ENCODE results near the gene COPS3.

COPS3 gene

DNA sequence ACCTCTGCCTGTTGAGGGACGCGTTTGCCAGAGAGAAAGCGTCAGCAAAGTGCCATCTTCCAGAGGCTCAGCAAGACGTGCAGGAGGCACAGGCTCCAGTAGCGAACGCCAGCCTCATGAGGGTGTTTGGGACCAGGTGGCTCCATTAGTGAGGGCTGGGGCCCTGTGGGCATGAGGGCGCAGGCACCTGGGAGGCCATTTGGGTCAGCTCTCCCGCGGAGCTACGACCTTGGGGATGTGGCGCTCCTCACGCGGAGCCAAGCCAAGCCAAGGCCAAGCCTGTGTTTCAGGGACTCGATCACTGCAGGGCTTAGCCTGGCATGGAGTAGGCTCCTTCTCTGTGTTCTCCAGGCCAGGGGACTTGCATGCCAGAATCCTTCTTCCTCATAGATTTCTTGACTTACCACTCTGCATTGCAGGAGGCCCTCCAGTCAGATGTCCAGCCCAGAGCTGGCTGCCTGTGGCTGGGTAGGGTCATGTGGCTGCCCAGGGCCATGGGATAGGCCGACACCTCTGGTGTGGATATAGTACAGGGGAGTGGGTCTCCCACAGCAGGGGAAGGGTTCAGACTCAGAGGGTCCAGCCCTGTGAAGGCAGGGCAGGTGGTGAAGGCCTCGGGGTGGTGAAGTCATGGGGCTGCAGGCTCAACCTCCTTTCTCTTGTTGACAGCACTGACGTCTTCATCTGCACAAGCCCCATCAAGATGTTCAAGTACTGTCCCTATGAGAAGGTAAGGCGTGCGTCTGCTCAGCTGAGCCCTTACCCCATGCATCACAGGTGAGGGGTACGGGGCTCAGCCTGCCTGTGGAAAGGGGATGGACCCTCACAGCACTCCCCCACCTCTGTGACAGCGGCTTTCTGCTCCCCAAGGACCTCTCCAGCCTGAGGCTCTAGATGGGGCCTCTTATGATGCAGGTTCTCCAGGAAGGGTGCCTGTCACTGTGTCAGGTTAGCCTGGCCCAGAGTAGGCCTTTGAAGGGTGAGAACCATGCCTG is 41.8 kb upstream of the COPS3 start:
- no peaks in the 10 kb centered on the region for H4K20me1 ChIP-seq (ENCODE audit: insufficient read depth, low read length)
- TF ChIP-seq, protein P1, sequence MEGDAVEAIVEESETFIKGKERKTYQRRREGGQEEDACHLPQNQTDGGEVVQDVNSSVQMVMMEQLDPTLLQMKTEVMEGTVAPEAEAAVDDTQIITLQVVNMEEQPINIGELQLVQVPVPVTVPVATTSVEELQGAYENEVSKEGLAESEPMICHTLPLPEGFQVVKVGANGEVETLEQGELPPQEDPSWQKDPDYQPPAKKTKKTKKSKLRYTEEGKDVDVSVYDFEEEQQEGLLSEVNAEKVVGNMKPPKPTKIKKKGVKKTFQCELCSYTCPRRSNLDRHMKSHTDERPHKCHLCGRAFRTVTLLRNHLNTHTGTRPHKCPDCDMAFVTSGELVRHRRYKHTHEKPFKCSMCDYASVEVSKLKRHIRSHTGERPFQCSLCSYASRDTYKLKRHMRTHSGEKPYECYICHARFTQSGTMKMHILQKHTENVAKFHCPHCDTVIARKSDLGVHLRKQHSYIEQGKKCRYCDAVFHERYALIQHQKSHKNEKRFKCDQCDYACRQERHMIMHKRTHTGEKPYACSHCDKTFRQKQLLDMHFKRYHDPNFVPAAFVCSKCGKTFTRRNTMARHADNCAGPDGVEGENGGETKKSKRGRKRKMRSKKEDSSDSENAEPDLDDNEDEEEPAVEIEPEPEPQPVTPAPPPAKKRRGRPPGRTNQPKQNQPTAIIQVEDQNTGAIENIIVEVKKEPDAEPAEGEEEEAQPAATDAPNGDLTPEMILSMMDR (IDR thresholded peaks at IDR 0.05; ENCODE audit: low read length), result no peak
- TF ChIP-seq EZH2 (optimal IDR thresholded peaks at IDR 0.05; ENCODE audit: low read depth, low read length) (no peak), EZH2phosphoT487 (IDR thresholded peaks at IDR 0.05; ENCODE audit: low read length) (no peak)
- no peaks in the 10 kb centered on the region for H3F3A ChIP-seq (ENCODE audit: insufficient read depth, low read length)
- H3K9ac ChIP-seq (ENCODE audit: low read length), result no peak overlapping the region
- no peaks in the 10 kb centered on the region for H3K79me2 ChIP-seq (ENCODE audit: low read length)
- H3K27me3 ChIP-seq (replicated peaks; ENCODE audit: insufficient read depth, low read length), result no peaks in the 10 kb centered on the region
- no peak for DNase-seq
- H3K4me2 ChIP-seq (ENCODE audit: low read depth, low read length), result no peak overlapping the region
- no peaks in the 10 kb centered on the region for H3K36me3 ChIP-seq (replicated peaks; ENCODE audit: insufficient read depth, low read length)
- no peaks in the 10 kb centered on the region for H3K9me2 ChIP-seq (replicated peaks; ENCODE audit: insufficient read depth, low read length)
- no peak overlapping the region for H3K4me3 ChIP-seq (ENCODE audit: low read length)
- H3K9me3 ChIP-seq (replicated peaks; ENCODE audit: insufficient read depth, low read length), result no peaks in the 10 kb centered on the region
- no peak overlapping the region for H3K27ac ChIP-seq (ENCODE audit: low read length)
- no peaks in the 10 kb centered on the region for H3K4me1 ChIP-seq (ENCODE audit: low read length)
- H2AFZ ChIP-seq (ENCODE audit: low read length), result no peak overlapping the region

DNA sequence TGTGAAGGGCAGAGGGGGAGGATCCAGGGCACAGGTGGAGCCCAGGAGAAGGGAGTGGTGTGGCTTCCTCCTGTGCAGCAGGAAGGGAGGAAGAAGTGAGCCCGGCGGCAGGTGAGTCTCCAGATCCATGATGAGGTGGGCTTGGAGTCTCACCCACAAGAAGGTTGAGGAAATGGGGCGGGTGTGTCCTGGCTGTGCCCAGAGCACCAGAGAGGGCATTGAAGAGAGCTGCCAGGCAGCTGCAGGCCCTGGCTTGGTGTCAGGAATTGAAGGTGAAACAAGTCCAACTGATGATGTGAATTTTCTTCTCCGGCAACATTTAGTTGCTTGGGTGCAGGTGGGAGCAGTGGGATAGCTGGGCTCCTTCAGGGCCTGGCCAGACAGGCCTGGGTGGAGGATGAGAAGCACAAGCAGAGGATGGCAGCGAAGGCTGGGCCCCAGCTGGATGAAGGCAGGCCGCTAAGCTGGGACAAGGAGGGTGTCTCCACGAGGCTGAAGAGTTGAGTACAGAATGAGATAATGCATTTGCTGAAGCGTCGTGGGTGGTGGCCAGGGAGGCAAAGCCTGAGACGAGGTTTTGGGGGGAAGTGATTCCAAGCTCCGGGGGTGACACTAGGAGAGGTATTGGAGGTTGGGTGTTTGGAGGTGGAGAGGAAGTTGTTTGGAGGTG is 40.4 kb upstream of the COPS3 start:
- Histone ChIP-seq H3K9me3 (replicated peaks; ENCODE audit: insufficient read depth, low read length) (no peaks in the 10 kb centered on the region), H3K4me3 (ENCODE audit: low read length) (no peak overlapping the region), H3K4me1 (ENCODE audit: low read length) (no peaks in the 10 kb centered on the region), H4K20me1 (ENCODE audit: insufficient read depth, low read length) (no peaks in the 10 kb centered on the region), H3K9me2 (replicated peaks; ENCODE audit: insufficient read depth, low read length) (no peaks in the 10 kb centered on the region), H3K4me2 (ENCODE audit: low read depth, low read length) (no peak overlapping the region), H3F3A (ENCODE audit: insufficient read depth, low read length) (no peaks in the 10 kb centered on the region), H3K9ac (ENCODE audit: low read length) (no peak overlapping the region), H3K27ac (ENCODE audit: low read length) (no peak overlapping the region), H3K79me2 (ENCODE audit: low read length) (no peaks in the 10 kb centered on the region), H3K27me3 (replicated peaks; ENCODE audit: insufficient read depth, low read length) (no peaks in the 10 kb centered on the region), H3K36me3 (replicated peaks; ENCODE audit: insufficient read depth, low read length) (no peaks in the 10 kb centered on the region), H2AFZ (ENCODE audit: low read length) (no peak overlapping the region)
- no peak for DNase-seq
- TF ChIP-seq, protein P1 (IDR thresholded peaks at IDR 0.05; ENCODE audit: low read length), result no peak

DNA sequence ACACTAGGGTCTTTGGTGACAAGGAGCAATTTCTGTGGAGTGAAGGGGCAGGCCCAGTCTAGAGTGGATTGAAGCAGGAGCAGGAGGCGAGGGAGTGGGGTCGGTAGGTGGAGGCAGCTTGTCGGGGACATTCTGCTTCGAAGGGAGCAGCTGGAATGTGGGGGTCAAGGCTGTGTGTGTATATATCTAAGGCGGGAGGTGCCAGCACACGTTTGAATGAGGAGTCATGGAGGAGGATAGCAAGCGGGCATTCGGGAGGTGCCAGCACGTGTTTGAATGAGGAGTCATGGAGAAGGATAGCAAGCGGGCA is 39.8 kb upstream of the COPS3 start:
- H3K4me2 ChIP-seq (ENCODE audit: low read depth, low read length), result no peak overlapping the region
- no peaks in the 10 kb centered on the region for H3K79me2 ChIP-seq (ENCODE audit: low read length)
- no peak overlapping the region for H3K9ac ChIP-seq (ENCODE audit: low read length)
- no peaks in the 10 kb centered on the region for H4K20me1 ChIP-seq (ENCODE audit: insufficient read depth, low read length)
- H3K4me1 ChIP-seq (ENCODE audit: low read length), result no peaks in the 10 kb centered on the region
- DNase-seq, result no peak
- H3K9me3 ChIP-seq (replicated peaks; ENCODE audit: insufficient read depth, low read length), result no peaks in the 10 kb centered on the region
- no peaks in the 10 kb centered on the region for H3K27me3 ChIP-seq (replicated peaks; ENCODE audit: insufficient read depth, low read length)
- H2AFZ ChIP-seq (ENCODE audit: low read length), result no peak overlapping the region
- H3F3A ChIP-seq (ENCODE audit: insufficient read depth, low read length), result no peaks in the 10 kb centered on the region
- H3K4me3 ChIP-seq (ENCODE audit: low read length), result no peak overlapping the region
- no peak overlapping the region for H3K27ac ChIP-seq (ENCODE audit: low read length)
- no peaks in the 10 kb centered on the region for H3K9me2 ChIP-seq (replicated peaks; ENCODE audit: insufficient read depth, low read length)
- H3K36me3 ChIP-seq (replicated peaks; ENCODE audit: insufficient read depth, low read length), result no peaks in the 10 kb centered on the region
- TF ChIP-seq EZH2 (optimal IDR thresholded peaks at IDR 0.05; ENCODE audit: low read depth, low read length), result no peak
- TF ChIP-seq EZH2phosphoT487 (IDR thresholded peaks at IDR 0.05; ENCODE audit: low read length), result no peak
- TF ChIP-seq, protein P1 (IDR thresholded peaks at IDR 0.05; ENCODE audit: low read length), result no peak
